Measurements from ENCODE around the gene CELF5. TPM values are rescaled to one million over a fixed set of nuclear protein-coding genes. Genes with fewer than 3 reads are reported as not detected.

The CELF5 gene
- total RNA-seq, 2 donors from 2014 or later = 0.36 to 0.80 TPM

- DNase-seq (ENCODE audit: low spot score) = no peak
- 12% methylated on average over 34 of the region's 47 CpGs for WGBS
- TF ChIP-seq POLR2A (IDR thresholded peaks at IDR 0.05) (no peak), POLR2AphosphoS5 (IDR thresholded peaks at IDR 0.05) (no peak), CTCF (IDR thresholded peaks at IDR 0.05) (no peak)
- Histone ChIP-seq H3K4me3 (no peak overlapping the region), H3K4me1 (replicated peaks) (no peaks in the 10 kb centered on the region), H3K9me3 (no peaks in the 10 kb centered on the region), H3K27ac (no peak overlapping the region), H3K27me3 (replicated peaks; ENCODE audit: insufficient read depth) (peaks cover 12% of the 10 kb centered on the region), H3K36me3 (no peaks in the 10 kb centered on the region)
- intact Hi-C loops (cut with DNase I) = no loop called here
Observed at GRCh38 chr19:3269916-3270671, 45.6 kb downstream of the CELF5 start.

GRCh38 chr19:3270902-3271301 lies 46.4 kb downstream of the CELF5 start:
- TF ChIP-seq POLR2AphosphoS5 (IDR thresholded peaks at IDR 0.05) = no peak
- no peak for TF ChIP-seq POLR2A (IDR thresholded peaks at IDR 0.05)
- TF ChIP-seq CTCF (IDR thresholded peaks at IDR 0.05) = no peak
- no peak overlapping the region for H3K27ac ChIP-seq
- H3K9me3 ChIP-seq = no peaks in the 10 kb centered on the region
- no peaks in the 10 kb centered on the region for H3K4me1 ChIP-seq (replicated peaks)
- H3K4me3 ChIP-seq = no peak overlapping the region
- DNase-seq (ENCODE audit: low spot score) = no peak
- H3K36me3 ChIP-seq = no peaks in the 10 kb centered on the region
- 18% methylated on average over 11 of the region's 11 CpGs for WGBS
- intact Hi-C loops (cut with DNase I) = no loop called here
- peaks cover 12% of the 10 kb centered on the region for H3K27me3 ChIP-seq (replicated peaks; ENCODE audit: insufficient read depth)

GRCh38 chr19:3272401-3272931 lies 48.0 kb downstream of the CELF5 start:
- no peak for TF ChIP-seq CTCF (IDR thresholded peaks at IDR 0.05)
- no peak for TF ChIP-seq POLR2A (IDR thresholded peaks at IDR 0.05)
- no peak for TF ChIP-seq POLR2AphosphoS5 (IDR thresholded peaks at IDR 0.05)
- H3K4me1 ChIP-seq (replicated peaks) = no peaks in the 10 kb centered on the region
- H3K27me3 ChIP-seq (replicated peaks; ENCODE audit: insufficient read depth) = peaks cover 14% of the 10 kb centered on the region
- intact Hi-C loops (cut with DNase I) = no loop called here
- no peak for DNase-seq (ENCODE audit: low spot score)
- H3K4me3 ChIP-seq = no peak overlapping the region
- no peaks in the 10 kb centered on the region for H3K36me3 ChIP-seq
- 57% methylated on average over 4 of the region's 4 CpGs for WGBS
- H3K27ac ChIP-seq = no peak overlapping the region
- no peaks in the 10 kb centered on the region for H3K9me3 ChIP-seq

- intact Hi-C loops (cut with DNase I) = no loop called here
- Histone ChIP-seq H3K36me3 (no peaks in the 10 kb centered on the region), H3K27me3 (replicated peaks; ENCODE audit: insufficient read depth) (peaks cover 14% of the 10 kb centered on the region), H3K9me3 (no peaks in the 10 kb centered on the region), H3K4me3 (no peak overlapping the region), H3K27ac (no peak overlapping the region), H3K4me1 (replicated peaks) (no peaks in the 10 kb centered on the region)
- TF ChIP-seq POLR2A (IDR thresholded peaks at IDR 0.05) (no peak), CTCF (IDR thresholded peaks at IDR 0.05) (no peak), POLR2AphosphoS5 (IDR thresholded peaks at IDR 0.05) (no peak)
- WGBS = 96% methylated on average over 3 of the region's 3 CpGs
- no peak for DNase-seq (ENCODE audit: low spot score)
Observed at GRCh38 chr19:3272952-3273351, 48.5 kb downstream of the CELF5 start.
